Measurements from ENCODE around the gene PYHIN1.
"Not testable (repeated sequence)": the region's sequence is repeated elsewhere in the genome, so short reads cannot be mapped to it uniquely, and the experiment has no call there.

DNA sequence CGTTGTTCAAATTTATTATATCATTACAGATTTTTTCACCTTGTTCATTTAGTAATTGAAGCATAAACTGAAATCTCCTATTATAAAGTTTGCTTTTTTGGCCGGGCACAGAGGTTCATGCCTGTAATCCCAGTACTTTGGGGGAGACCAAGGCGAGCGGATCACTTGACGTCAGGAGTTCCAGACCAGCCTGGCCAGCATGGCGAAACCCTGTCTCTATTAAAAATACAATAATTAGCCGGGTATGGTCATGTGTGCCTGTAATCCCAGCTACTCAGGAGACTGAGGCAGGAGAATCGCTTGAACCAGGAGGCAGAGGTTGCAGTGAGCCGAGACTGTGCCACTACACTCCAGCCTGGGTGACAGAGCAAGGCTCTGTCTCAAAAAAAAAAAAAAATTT lies 79.6 kb downstream of the PYHIN1 start:
- TF ChIP-seq CTCF (IDR thresholded peaks at IDR 0.05; ENCODE audit: control extremely low read depth in 1 of 3, insufficient read depth in 1 of 3, low read depth in 1 of 3, low read length in 3 of 3); POLR2A (IDR thresholded peaks at IDR 0.05; ENCODE audit: control extremely low read depth in 1 of 2, low read depth in 2 of 2, low read length in 2 of 2); NRF1 (IDR thresholded peaks at IDR 0.05; ENCODE audit: low read depth, low read length); GABPA (IDR thresholded peaks at IDR 0.05; ENCODE audit: borderline replicate concordance, insufficient read depth, low read length); USF2 (IDR thresholded peaks at IDR 0.05; ENCODE audit: low read length); JUND (IDR thresholded peaks at IDR 0.05; ENCODE audit: low read length); POLR2AphosphoS5 (IDR thresholded peaks at IDR 0.05; ENCODE audit: low read depth, low read length); EP300 (IDR thresholded peaks at IDR 0.05; ENCODE audit: borderline replicate concordance in 1 of 2, low read depth in 2 of 2, low read length in 2 of 2); CREB1 (IDR thresholded peaks at IDR 0.05); EZH2 (IDR thresholded peaks at IDR 0.05; ENCODE audit: low read depth, low read length, severe bottlenecking); MAX (IDR thresholded peaks at IDR 0.05); CBX8 (IDR thresholded peaks at IDR 0.05; ENCODE audit: borderline replicate concordance, low read depth, low read length): not testable (repeated sequence)
- TF ChIP-seq, protein P1, sequence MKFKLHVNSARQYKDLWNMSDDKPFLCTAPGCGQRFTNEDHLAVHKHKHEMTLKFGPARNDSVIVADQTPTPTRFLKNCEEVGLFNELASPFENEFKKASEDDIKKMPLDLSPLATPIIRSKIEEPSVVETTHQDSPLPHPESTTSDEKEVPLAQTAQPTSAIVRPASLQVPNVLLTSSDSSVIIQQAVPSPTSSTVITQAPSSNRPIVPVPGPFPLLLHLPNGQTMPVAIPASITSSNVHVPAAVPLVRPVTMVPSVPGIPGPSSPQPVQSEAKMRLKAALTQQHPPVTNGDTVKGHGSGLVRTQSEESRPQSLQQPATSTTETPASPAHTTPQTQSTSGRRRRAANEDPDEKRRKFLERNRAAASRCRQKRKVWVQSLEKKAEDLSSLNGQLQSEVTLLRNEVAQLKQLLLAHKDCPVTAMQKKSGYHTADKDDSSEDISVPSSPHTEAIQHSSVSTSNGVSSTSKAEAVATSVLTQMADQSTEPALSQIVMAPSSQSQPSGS (IDR thresholded peaks at IDR 0.05; ENCODE audit: low read length) = not testable (repeated sequence)

Measured in H1 (cell line).